CD4-positive, alpha-beta T cell treated with Interleukin-6 at 100 ng/mL for 8 hours (primary cell): ENCODE measurements around the gene HMHB1.

Source experiments
- DNase-seq: peaks from one replicate; pipeline ENCODE4 v3.0.0-alpha.2; 2020; ENCODE audit warnings: mixed read lengths, low spot score

Gene HMHB1

DNA sequence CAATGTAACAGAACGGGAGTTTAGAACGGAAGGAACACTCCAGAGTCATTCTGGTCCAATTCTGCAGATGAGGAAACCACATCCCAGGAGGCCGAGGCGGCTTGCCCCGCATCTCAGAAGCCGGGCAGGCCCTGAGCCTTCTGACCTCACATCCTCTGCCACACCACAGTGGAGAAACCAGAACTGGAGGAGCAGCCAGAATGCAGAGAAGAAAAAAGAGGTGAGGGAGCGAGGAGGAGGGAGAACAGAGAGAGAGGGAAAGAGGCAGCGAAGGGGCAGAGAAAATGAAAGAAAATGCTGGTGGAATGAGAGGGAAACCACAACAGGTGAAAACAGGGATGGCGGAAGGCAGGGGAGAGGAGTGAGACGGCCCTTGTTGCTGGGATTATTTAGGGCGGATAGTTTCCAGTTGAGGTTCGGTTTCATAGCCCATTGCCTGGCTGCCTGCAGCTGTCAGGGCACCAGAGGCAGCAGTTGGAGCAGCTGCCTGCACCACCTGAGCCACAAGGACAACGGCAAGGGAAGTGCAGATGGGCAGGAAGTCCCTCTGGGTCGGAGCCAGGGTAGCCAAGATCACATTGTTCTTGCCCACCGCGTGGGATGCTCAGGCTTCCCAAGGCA, at the start of gene HMHB1:
HMHB1 (plus strand) TSS at position 77 of the 621 bp plus-strand sequence.
- no peak for DNase-seq

- DNase-seq = no peak
Observed at GRCh38 chr5:143762636-143763220, 49.2 kb upstream of the HMHB1 start.

- DNase-seq = no peak
Observed at GRCh38 chr5:143767162-143767561, 44.8 kb upstream of the HMHB1 start.

DNA sequence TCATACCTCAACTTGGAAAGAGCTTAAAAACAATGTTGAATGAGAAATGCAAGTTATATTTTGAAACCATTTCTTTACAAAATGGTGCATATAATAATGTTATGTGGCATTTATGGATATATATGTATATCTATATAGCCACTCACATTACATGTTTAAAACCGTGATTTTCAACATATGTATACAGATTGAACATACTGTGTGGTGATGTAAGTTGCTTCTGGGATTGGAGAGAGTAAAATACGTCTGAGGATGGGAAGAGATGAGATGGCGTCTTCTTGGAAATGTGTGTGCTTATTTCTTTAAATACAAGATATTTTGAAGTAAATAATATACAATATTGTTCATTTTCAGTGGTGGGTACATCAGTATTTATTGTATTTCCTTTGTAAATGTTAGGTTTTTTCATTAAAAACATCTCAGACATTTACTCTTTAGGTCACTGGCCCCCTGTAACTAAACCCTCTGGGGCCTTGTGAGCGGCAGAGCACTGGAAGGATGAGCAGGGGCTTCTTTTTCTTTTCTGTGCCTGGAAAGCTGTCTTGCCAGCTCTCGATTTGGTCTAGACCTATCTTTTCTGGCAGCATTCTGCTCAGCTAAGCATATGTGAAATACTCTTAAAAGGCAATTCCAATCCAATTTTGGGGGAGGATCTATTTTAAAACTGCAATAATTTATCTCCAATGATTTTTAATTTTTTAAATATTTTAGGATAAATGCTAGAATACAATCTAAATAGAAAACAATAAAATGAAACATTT, 42.8 kb upstream of the HMHB1 start:
- no peak for DNase-seq

GRCh38 chr5:143770450-143770849, 41.5 kb upstream of the HMHB1 start:
- no peak for DNase-seq

DNA sequence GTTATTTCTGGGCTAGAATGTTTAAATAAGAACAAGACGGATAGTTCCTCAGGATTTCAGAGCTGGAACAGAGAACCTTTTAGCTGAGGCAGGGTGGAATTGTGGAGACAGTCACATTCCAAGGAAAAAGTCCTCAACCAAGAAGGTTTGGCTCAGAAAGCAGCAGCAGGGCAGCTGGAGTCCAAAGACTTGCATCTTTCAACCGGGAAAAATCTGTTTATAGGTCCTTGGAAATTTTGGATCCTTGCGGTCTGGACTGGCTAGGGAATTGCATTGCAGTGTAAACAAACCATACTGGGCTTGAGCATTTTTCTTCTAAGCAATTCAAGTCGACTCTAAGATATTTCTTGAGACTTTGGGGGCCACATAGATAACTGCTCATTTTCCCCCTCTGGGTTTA, 40.8 kb upstream of the HMHB1 start:
- DNase-seq = no peak

DNA sequence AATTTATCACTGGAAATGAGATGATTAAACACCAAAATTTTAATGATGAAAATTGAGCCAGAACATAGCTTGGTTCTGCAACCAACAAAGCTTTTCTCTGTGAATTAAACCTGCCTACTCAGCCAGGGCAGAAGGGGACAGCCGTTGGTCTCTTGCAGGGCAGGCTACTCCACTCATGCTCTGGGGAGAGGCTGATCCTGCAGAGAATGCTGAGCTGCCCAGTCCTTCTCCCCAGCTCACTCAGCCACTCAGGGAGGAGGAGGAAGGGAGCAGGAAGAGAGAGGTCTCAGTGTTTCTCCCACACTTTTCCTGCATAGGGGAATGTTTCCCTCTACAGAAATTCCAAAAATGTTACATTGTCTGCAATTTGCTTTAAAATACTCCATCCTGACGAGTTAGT, 40.4 kb upstream of the HMHB1 start:
- no peak for DNase-seq

GRCh38 chr5:143772621-143773020, 39.3 kb upstream of the HMHB1 start:
- DNase-seq = no peak

- DNase-seq = no peak
Observed at GRCh38 chr5:143775258-143775657, 36.7 kb upstream of the HMHB1 start.

GRCh38 chr5:143776951-143777350, 35.0 kb upstream of the HMHB1 start:
- no peak for DNase-seq

- no peak for DNase-seq
Observed at GRCh38 chr5:143779506-143779905, 32.5 kb upstream of the HMHB1 start.

DNA sequence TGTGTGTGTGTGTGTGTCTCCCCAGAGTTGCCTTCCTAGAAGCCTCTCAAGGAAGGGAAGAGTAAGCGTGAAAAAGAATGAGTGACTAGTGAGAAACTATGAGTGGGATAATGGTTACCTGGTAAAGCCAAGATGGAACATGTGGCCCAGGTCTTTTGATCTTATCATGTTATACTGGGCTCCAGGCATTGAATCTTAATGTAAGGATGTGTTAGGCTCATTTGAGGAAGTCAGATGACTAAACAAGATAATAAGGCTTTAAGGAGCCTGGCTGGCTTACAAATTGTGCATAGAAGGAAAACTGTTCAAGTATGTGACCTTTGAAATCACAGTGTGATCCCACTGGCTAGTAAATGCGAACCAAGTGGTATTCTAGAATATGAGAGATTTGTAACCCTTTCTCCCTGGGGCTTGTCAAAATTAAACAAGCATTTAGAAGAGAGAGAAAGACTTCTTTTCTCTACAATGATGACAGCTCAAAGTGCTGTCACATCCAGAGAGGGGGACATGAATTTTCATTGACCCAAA, 29.9 kb upstream of the HMHB1 start:
- DNase-seq = no peak

- no peak for DNase-seq
Observed at GRCh38 chr5:143782588-143783386, 29.2 kb upstream of the HMHB1 start.

- no peak for DNase-seq
Observed at GRCh38 chr5:143788401-143788800, 23.6 kb upstream of the HMHB1 start.

GRCh38 chr5:143790457-143791112, 21.4 kb upstream of the HMHB1 start:
- DNase-seq = no peak

- no peak for DNase-seq
Observed at GRCh38 chr5:143791848-143792731, 19.9 kb upstream of the HMHB1 start.

DNA sequence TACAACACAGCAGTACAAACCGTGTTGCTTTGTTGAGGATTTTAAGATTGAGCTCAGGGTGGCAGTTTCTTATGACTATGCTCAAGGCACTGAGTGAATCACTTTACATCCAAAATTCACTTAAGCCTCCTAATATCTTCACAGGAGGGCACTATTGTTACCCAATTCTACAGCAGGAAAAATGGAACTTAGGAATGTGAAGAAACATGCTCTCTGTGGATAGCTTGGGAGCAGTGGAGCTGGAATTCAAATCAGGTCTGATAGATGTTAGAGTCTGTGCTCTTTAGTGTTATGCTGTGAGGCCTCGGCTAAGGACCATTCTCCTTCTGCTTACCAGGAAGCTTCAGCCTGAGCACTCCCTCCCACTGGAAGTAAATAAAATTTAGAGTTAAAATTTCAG, 18.7 kb upstream of the HMHB1 start:
- no peak for DNase-seq

GRCh38 chr5:143796125-143796524, 15.8 kb upstream of the HMHB1 start:
- no peak for DNase-seq

- DNase-seq = no peak
Observed at GRCh38 chr5:143796753-143797152, 15.2 kb upstream of the HMHB1 start.

- DNase-seq = no peak
Observed at GRCh38 chr5:143800715-143801114, 11.2 kb upstream of the HMHB1 start.
